GM21515 (cell line): ENCODE data around the gene CHRNA4.

Experiments used
- ATAC-seq: cut with Tn5 transposase; IDR thresholded peaks from one replicate; pipeline ENCODE4 v1.9.1; 2021; ENCODE audit not compliant: unreplicated experiment

CHRNA4 gene

DNA sequence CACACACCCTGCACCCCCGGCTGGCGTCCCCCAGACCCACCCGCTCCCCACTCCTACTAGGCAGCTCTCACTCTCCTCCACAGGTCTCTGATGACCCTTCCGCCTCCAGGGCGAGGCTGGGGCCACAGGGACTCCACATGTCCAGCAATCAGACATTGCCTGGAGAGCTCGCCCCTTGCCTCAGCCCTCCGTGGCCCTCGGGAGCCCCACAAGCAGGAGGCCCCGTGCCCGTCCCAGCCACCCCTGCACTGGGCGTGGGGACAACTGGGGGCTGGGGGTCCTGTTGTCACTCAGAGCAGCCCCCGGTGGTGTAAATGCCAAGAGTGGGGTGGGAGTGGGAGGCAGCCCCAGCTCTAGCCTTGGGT is 66.6 kb downstream of the CHRNA4 start:
- no peak for ATAC-seq

DNA sequence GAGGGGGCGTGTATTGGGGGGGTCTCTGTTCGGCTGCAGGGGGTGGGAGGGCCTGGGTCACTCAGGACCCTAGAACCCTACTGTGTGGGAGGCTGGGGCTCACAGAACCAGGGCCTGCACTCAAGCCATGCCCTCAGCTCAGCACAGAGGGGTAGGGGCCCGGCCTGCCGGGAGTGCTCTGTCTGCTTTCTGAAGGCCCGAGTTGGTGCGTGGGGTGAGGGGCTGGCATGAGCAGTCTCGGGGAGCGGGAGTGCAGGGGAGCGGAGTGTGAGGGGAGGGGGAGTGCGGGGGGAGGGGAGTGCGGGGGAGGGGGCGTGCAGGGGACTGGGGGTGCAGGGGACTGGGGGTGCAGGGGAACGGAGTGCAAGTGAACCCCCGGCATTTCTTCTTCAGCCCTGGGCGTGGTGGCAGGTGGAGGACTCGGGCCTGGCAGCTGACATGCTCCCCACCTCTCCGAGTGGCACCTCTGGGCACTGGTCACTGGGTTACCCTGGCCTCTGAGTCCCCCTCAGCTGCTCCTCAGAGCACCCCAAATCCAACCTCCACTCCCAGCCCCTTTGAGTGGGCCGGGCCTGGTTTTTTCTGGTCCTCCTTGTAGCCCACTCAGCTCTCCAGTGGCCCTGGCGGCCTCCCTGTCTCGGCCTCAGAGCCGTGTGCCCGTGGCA is 67.1 kb downstream of the CHRNA4 start:
- ATAC-seq, result no peak

DNA sequence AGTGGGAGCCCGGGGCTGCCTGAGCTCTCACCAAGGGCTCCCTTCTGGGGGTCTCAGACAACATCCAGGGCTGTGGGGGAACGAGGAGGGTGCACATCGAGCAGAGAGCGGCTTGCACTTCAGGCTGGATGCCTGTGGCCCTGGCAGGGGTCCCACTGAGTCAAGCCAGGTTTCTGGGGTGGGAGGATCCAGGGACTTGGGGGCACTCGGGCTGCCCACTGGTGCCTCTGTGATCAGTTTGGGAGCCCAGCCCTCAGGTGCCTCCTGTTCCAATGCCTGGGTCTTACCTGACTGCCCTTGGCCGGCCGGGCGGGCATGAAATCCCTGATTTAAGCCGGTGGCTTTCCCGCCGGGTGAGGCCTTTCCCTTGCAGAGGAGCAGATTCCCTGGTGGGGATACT is 67.7 kb downstream of the CHRNA4 start:
- no peak for ATAC-seq
